ENCODE results near the gene CHMP3. TPM values are rescaled to one million over a fixed set of nuclear protein-coding genes. Genes with fewer than 3 reads are reported as not detected.

The CHMP3 gene
- total RNA-seq, 5 donors from 2014 or later (not counting 1 experiment from before 2014, with no cell fraction given), result 65.0 to 82.5 (median 68.5) TPM

DNA sequence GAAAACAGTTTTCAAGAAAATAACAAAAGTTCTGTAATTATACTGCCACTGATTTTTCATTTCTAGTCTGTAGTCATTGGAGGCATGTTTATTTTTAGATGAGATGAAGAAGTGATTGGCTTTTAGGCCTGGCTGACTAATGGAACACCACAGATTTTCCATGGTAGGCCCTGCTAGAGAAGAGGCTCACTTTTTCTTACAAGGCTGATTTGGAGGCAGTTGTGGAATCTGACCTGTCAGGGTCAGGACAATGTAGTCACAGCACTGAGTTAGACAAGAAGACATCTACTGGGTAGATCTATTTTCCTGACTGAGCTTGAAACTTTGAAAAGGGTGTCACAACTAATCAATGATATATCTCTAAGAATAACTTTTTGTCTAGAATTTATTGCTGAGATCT is 78.1 kb downstream of the CHMP3 start:
- POLR2A ChIA-PET, result no interaction called here
- ATAC-seq (replicated peaks in 1 of 4), result no peak
- no peak overlapping the region for H3K27ac ChIP-seq (ENCODE audit: low read length)

DNA sequence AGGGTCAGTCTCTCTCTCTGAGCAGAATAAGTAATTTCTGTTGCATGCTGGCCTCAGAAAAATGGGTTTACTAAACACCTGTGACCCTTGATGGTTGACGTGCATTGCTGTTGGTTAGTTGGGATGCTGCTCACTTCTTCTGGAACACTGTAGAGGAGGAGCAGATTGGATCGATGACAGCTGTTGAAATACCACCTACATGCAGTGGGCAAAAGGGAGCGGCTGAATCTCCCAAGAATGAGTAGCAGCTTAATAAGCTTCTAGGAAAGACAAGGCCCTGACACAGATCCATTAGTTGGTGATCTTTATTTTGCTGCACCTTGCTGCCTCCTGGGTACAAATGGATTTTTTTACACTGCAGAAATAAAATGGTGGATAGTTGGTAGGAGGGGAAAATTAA is 78.9 kb downstream of the CHMP3 start:
- H3K27ac ChIP-seq (ENCODE audit: low read length), result no peak overlapping the region
- peaks cover 89% of the 10 kb centered on the region for H3K36me3 Mint-ChIP-seq
- peaks cover 15 to 95% of the 10 kb centered on the region in 2 donors for H3K36me3 ChIP-seq (ENCODE audit: control insufficient read depth in 2 of 2, extremely low read depth in 1 of 2, insufficient read depth in 1 of 2, low read length in 1 of 2)
- no CpG with 5 or more reads among the region's 3 CpGs for WGBS (ENCODE audit: insufficient coverage)
- no peaks in the 10 kb centered on the region for H3K9me3 Mint-ChIP-seq
- peaks cover 5 to 20% (median 9%) of the 10 kb centered on the region in 3 donors for H3K4me1 Mint-ChIP-seq
- CTCF ChIA-PET, result no interaction called here
- H3K4me3 Mint-ChIP-seq, result no peak overlapping the region
- H3K27me3 Mint-ChIP-seq, result no peaks in the 10 kb centered on the region
- POLR2A ChIA-PET, result no interaction called here
- no peak overlapping the region for H3K4me3 ChIP-seq (ENCODE audit: control insufficient read depth in 1 of 2, extremely low read depth in 1 of 2, low read length in 1 of 2)
- DNase-seq (no peak), ATAC-seq (replicated peaks in 1 of 4) (no peak)
- H3K4me1 ChIP-seq (ENCODE audit: control insufficient read depth in 1 of 2, extremely low read depth in 1 of 2, insufficient read depth in 2 of 2, low read length in 2 of 2), result no peaks in the 10 kb centered on the region
- no peak overlapping the region for H3K27ac Mint-ChIP-seq
- H3K27me3 ChIP-seq (replicated peaks in 1 of 2; ENCODE audit: control insufficient read depth in 2 of 2, extremely low read depth in 1 of 2, insufficient read depth in 2 of 2, low read length in 1 of 2), result no peaks in the 10 kb centered on the region
- H3K9me3 ChIP-seq, result no peaks in the 10 kb centered on the region

More for the DNA sequence above, 78.1 kb downstream of the CHMP3 start:
- H3K27me3 Mint-ChIP-seq, result no peaks in the 10 kb centered on the region
- no peak for DNase-seq
- H3K4me1 ChIP-seq (ENCODE audit: control insufficient read depth in 1 of 2, extremely low read depth in 1 of 2, insufficient read depth in 2 of 2, low read length in 2 of 2), result no peaks in the 10 kb centered on the region
- H3K4me3 Mint-ChIP-seq, result no peak overlapping the region
- H3K36me3 Mint-ChIP-seq, result peaks cover 90% of the 10 kb centered on the region
- H3K36me3 ChIP-seq (ENCODE audit: control insufficient read depth in 2 of 2, extremely low read depth in 1 of 2, insufficient read depth in 1 of 2, low read length in 1 of 2), result peaks cover 12 to 95% of the 10 kb centered on the region in 2 donors
- no peaks in the 10 kb centered on the region for H3K27me3 ChIP-seq (replicated peaks in 1 of 2; ENCODE audit: control insufficient read depth in 2 of 2, extremely low read depth in 1 of 2, insufficient read depth in 2 of 2, low read length in 1 of 2)
- peak overlapping the region; percentile 29 to 56 for H3K27ac Mint-ChIP-seq
- H3K4me1 Mint-ChIP-seq, result peaks cover 5 to 20% (median 9%) of the 10 kb centered on the region in 3 donors
- H3K4me3 ChIP-seq (ENCODE audit: control insufficient read depth in 1 of 2, extremely low read depth in 1 of 2, low read length in 1 of 2), result no peak overlapping the region
- CTCF ChIA-PET, result no interaction called here
- no peaks in the 10 kb centered on the region for H3K9me3 ChIP-seq
- H3K9me3 Mint-ChIP-seq, result no peaks in the 10 kb centered on the region

DNA sequence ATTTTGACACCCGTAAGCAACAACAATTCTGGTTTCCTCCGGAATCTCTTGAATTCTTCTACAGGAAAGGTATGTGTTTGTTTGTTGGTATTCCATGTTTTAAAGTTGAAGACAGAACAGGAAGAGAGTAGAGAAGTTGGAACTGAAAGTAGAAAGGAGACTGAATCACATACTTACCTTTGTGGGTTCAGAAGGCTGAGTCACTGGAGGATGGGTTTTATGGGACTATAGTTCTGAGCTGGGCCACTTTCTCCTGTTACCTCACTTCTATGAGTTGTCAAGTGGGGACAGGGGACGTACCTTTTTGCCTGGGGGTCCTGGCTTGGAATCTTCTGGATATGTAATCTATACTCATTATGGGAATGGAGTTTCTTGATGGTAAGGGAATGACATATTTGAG is 81.2 kb downstream of the CHMP3 start:
- ATAC-seq (replicated peaks in 1 of 4), result no peak

DNA sequence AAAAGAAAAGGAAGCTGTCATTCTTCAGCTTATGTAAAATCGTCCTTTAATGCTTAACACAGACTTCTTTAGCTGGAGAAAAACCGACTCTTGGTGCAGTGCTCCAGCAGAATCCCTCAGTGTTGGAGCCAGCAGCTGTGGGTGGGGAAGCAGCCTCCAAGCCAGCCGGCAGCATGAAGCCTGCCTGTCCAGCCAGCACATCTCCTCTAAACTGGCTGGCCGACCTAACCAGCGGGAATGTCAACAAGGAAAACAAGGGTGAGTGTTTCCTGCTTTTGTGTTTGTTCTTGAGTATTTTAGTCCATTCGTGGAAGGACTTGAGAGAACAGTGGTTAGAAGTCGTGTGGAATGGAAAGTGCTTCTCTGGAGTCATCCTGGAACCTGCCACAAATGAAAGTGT is 83.1 kb downstream of the CHMP3 start:
- Mint-ChIP-seq H3K4me1 (peaks cover 13 to 25% (median 24%) of the 10 kb centered on the region in 3 donors), H3K9me3 (no peaks in the 10 kb centered on the region), H3K27ac (no peak overlapping the region), H3K4me3 (no peak overlapping the region), H3K27me3 (no peaks in the 10 kb centered on the region), H3K36me3 (peaks cover 87% of the 10 kb centered on the region)
- H3K27me3 ChIP-seq (replicated peaks in 1 of 2; ENCODE audit: control insufficient read depth in 2 of 2, extremely low read depth in 1 of 2, insufficient read depth in 2 of 2, low read length in 1 of 2), result no peaks in the 10 kb centered on the region
- peaks cover 20 to 96% of the 10 kb centered on the region in 2 donors for H3K36me3 ChIP-seq (ENCODE audit: control insufficient read depth in 2 of 2, extremely low read depth in 1 of 2, insufficient read depth in 1 of 2, low read length in 1 of 2)
- DNase-seq (no peak), ATAC-seq (replicated peaks in 1 of 4) (no peak)
- CTCF ChIA-PET, result interaction anchor here in 1 of 2 donors (1.0 kb wide), 1 partner anchor 12 kb away, joined by 3 read pairs; no protein-coding TSS in a partner anchor
- POLR2A ChIA-PET, result interaction anchor here (0.5 to 0.9 kb wide), 2 partner anchors 24 to 851 kb away, joined by 3 read pairs; no protein-coding TSS in a partner anchor
- no peaks in the 10 kb centered on the region for H3K4me1 ChIP-seq (ENCODE audit: control insufficient read depth in 1 of 2, extremely low read depth in 1 of 2, insufficient read depth in 2 of 2, low read length in 2 of 2)
- 80% methylated on average over 5 of the region's 7 CpGs for WGBS (ENCODE audit: insufficient coverage)
- no peak overlapping the region for H3K4me3 ChIP-seq (ENCODE audit: control insufficient read depth in 1 of 2, extremely low read depth in 1 of 2, low read length in 1 of 2)
- no peak overlapping the region for H3K27ac ChIP-seq (ENCODE audit: low read length)
- H3K9me3 ChIP-seq, result no peaks in the 10 kb centered on the region

More for the DNA sequence above, 81.2 kb downstream of the CHMP3 start:
- Mint-ChIP-seq H3K4me3 (no peak overlapping the region), H3K27ac (peak overlapping the region; percentile 61 to 63), H3K4me1 (peaks cover 13 to 23% (median 15%) of the 10 kb centered on the region in 3 donors), H3K36me3 (peaks cover 91% of the 10 kb centered on the region), H3K27me3 (no peaks in the 10 kb centered on the region), H3K9me3 (no peaks in the 10 kb centered on the region)
- no peak overlapping the region for H3K27ac ChIP-seq (ENCODE audit: low read length)
- H3K4me3 ChIP-seq (ENCODE audit: control insufficient read depth in 1 of 2, extremely low read depth in 1 of 2, low read length in 1 of 2), result no peak overlapping the region
- DNase-seq, result no peak
- H3K9me3 ChIP-seq, result no peaks in the 10 kb centered on the region
- WGBS (ENCODE audit: insufficient coverage), result no CpG with 5 or more reads among the region's 3 CpGs
- ChIA-PET CTCF (no interaction called here), POLR2A (no interaction called here)
- H3K27me3 ChIP-seq (replicated peaks in 1 of 2; ENCODE audit: control insufficient read depth in 2 of 2, extremely low read depth in 1 of 2, insufficient read depth in 2 of 2, low read length in 1 of 2), result no peaks in the 10 kb centered on the region
- peaks cover 20 to 97% of the 10 kb centered on the region in 2 donors for H3K36me3 ChIP-seq (ENCODE audit: control insufficient read depth in 2 of 2, extremely low read depth in 1 of 2, insufficient read depth in 1 of 2, low read length in 1 of 2)
- no peaks in the 10 kb centered on the region for H3K4me1 ChIP-seq (ENCODE audit: control insufficient read depth in 1 of 2, extremely low read depth in 1 of 2, insufficient read depth in 2 of 2, low read length in 2 of 2)

DNA sequence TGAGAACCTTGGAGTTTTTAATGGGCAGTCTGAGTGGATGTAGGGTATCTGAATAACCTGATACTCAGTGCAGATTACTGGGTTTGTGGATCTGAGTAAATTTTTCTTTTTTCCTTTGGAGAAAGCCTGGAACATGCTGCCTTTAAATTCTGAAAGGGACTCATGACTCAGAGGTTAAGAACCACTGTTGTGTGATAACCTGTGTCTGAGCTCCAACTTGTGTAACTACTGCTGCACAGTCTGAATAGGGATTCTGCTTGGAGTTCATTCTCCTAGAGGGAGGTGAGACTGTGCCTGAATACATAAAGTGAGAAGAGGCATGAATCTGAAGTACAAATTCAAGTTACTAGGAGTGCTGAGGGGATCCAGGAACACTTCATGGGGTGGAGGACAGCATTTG is 85.9 kb downstream of the CHMP3 start:
- Mint-ChIP-seq H3K4me3 (no peak overlapping the region), H3K27me3 (no peaks in the 10 kb centered on the region), H3K27ac (peak overlapping the region in 1 of 2 donors; percentile 9), H3K4me1 (peaks cover 20 to 39% (median 34%) of the 10 kb centered on the region in 3 donors), H3K36me3 (peaks cover 82% of the 10 kb centered on the region), H3K9me3 (no peaks in the 10 kb centered on the region)
- ChIA-PET POLR2A (interaction anchor here in 1 of 2 donors (1.9 kb wide), 1 partner anchor 10 kb away, joined by 4 read pairs; no protein-coding TSS in a partner anchor), CTCF (no interaction called here)
- Histone ChIP-seq H3K27ac (ENCODE audit: low read length) (no peak overlapping the region), H3K36me3 (ENCODE audit: control insufficient read depth in 2 of 2, extremely low read depth in 1 of 2, insufficient read depth in 1 of 2, low read length in 1 of 2) (peaks cover 23 to 94% of the 10 kb centered on the region in 2 donors), H3K9me3 (no peaks in the 10 kb centered on the region), H3K27me3 (replicated peaks in 1 of 2; ENCODE audit: control insufficient read depth in 2 of 2, extremely low read depth in 1 of 2, insufficient read depth in 2 of 2, low read length in 1 of 2) (no peaks in the 10 kb centered on the region), H3K4me3 (ENCODE audit: control insufficient read depth in 1 of 2, extremely low read depth in 1 of 2, low read length in 1 of 2) (no peak overlapping the region), H3K4me1 (ENCODE audit: control insufficient read depth in 1 of 2, extremely low read depth in 1 of 2, insufficient read depth in 2 of 2, low read length in 2 of 2) (no peaks in the 10 kb centered on the region)
- ATAC-seq (replicated peaks in 1 of 4), result no peak
- DNase-seq, result no peak

DNA sequence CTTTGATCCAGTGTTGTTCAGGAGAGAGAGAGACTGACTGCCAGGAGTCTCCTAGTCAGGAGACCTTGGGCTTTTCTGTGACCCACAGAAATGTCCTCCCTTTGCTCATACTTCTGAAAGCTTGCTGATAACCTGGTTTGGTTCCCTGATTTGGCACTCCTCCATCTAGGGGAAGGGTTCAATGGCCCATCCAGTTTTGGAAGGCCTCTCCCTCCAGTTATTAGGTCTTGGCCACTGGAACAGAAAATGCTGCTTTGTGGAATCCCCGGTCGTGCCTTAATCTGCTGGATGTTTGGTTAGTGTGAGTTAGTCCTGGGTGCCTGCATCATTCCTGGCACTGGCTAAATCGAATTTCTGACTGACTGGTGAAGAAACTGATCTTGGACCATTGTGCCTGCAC is 86.3 kb downstream of the CHMP3 start:
- Histone ChIP-seq H3K9me3 (no peaks in the 10 kb centered on the region), H3K4me3 (ENCODE audit: control insufficient read depth in 1 of 2, extremely low read depth in 1 of 2, low read length in 1 of 2) (no peak overlapping the region), H3K36me3 (ENCODE audit: control insufficient read depth in 2 of 2, extremely low read depth in 1 of 2, insufficient read depth in 1 of 2, low read length in 1 of 2) (peaks cover 23 to 94% of the 10 kb centered on the region in 2 donors), H3K27ac (ENCODE audit: low read length) (no peak overlapping the region), H3K4me1 (ENCODE audit: control insufficient read depth in 1 of 2, extremely low read depth in 1 of 2, insufficient read depth in 2 of 2, low read length in 2 of 2) (no peaks in the 10 kb centered on the region), H3K27me3 (replicated peaks in 1 of 2; ENCODE audit: control insufficient read depth in 2 of 2, extremely low read depth in 1 of 2, insufficient read depth in 2 of 2, low read length in 1 of 2) (no peaks in the 10 kb centered on the region)
- H3K27ac Mint-ChIP-seq, result peak overlapping the region in 1 of 2 donors; percentile 9
- no peak for DNase-seq
- POLR2A ChIA-PET, result interaction anchor here in 1 of 2 donors (1.5 kb wide), 1 partner anchor 10 kb away, joined by 3 read pairs; no protein-coding TSS in a partner anchor
- no peak for ATAC-seq (replicated peaks in 1 of 4)
- 100% methylated on average over 3 of the region's 3 CpGs for WGBS (ENCODE audit: insufficient coverage)
- CTCF ChIA-PET, result no interaction called here
- no peaks in the 10 kb centered on the region for H3K27me3 Mint-ChIP-seq
- no peaks in the 10 kb centered on the region for H3K9me3 Mint-ChIP-seq
- H3K36me3 Mint-ChIP-seq, result peaks cover 79% of the 10 kb centered on the region
- no peak overlapping the region for H3K4me3 Mint-ChIP-seq
- peaks cover 23 to 40% (median 34%) of the 10 kb centered on the region in 3 donors for H3K4me1 Mint-ChIP-seq

DNA sequence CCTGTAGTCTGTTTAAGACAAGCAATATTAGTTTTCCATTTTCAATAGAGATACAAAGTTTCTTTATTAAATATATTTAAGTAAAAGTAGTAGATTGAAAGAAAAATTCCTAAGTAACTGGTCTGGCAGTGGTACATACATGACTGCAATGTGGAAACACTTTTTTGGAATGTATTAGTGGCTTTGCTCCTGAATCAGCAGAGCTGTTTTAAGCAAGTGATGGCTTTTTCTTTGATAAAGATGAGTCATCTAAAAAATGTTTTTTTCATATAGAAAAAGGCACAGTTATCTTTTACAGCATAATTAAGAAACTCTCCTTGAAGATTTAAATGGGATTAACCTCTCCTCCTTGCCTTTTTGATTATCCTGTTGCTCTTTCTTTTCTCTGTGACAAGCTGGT is 87.2 kb downstream of the CHMP3 start:
- ATAC-seq (replicated peaks in 1 of 4) (no peak), DNase-seq (no peak)
- peaks cover 29 to 44% (median 34%) of the 10 kb centered on the region in 3 donors for H3K4me1 Mint-ChIP-seq
- Histone ChIP-seq H3K9me3 (no peaks in the 10 kb centered on the region), H3K4me3 (ENCODE audit: control insufficient read depth in 1 of 2, extremely low read depth in 1 of 2, low read length in 1 of 2) (no peak overlapping the region), H3K27me3 (replicated peaks in 1 of 2; ENCODE audit: control insufficient read depth in 2 of 2, extremely low read depth in 1 of 2, insufficient read depth in 2 of 2, low read length in 1 of 2) (no peaks in the 10 kb centered on the region), H3K27ac (ENCODE audit: low read length) (no peak overlapping the region), H3K36me3 (ENCODE audit: control insufficient read depth in 2 of 2, extremely low read depth in 1 of 2, insufficient read depth in 1 of 2, low read length in 1 of 2) (peaks cover 23 to 94% of the 10 kb centered on the region in 2 donors), H3K4me1 (ENCODE audit: control insufficient read depth in 1 of 2, extremely low read depth in 1 of 2, insufficient read depth in 2 of 2, low read length in 2 of 2) (no peaks in the 10 kb centered on the region)
- no peaks in the 10 kb centered on the region for H3K27me3 Mint-ChIP-seq
- H3K4me3 Mint-ChIP-seq, result no peak overlapping the region
- H3K27ac Mint-ChIP-seq, result peak overlapping the region in 1 of 2 donors; percentile 24
- ChIA-PET CTCF (no interaction called here), POLR2A (interaction anchor here (0.5 to 1.5 kb wide), 3 partner anchors 9 to 21 kb away, joined by 3 to 5 read pairs (median 3); no protein-coding TSS in a partner anchor)
- no peaks in the 10 kb centered on the region for H3K9me3 Mint-ChIP-seq
- H3K36me3 Mint-ChIP-seq, result peaks cover 79% of the 10 kb centered on the region
